Measurements from ENCODE around the gene ASMTL. TPM values are rescaled to one million over a fixed set of nuclear protein-coding genes. Genes with fewer than 3 reads are reported as not detected.
A peak's percentile ranks its signal among the peaks of the same experiment; 100 is the strongest.

The ASMTL gene
- total and polyA plus RNA-seq, 2 of the 13 experiments (the other 11 are each of a cell fraction or from before 2014, with no cell fraction given), result 5.6 to 16.3 TPM

- intact Hi-C loops (cut with micrococcal nuclease; ENCODE audit: unreplicated experiment), result no loop called here
Observed at GRCh38 chrX:1493412-1493811, 40.7 kb upstream of the ASMTL start.

GRCh38 chrX:1492421-1493012 lies 39.8 kb upstream of the ASMTL start:
- ChIA-PET POLR2A (no interaction called here), CTCF (ENCODE audit: low intra/inter-chr PET ratio, low total read pairs) (no interaction called here)
- Histone ChIP-seq H3K9me3 (ENCODE audit: low read length) (no peaks in the 10 kb centered on the region), H3K27ac (ENCODE audit: extremely low read length, insufficient read depth, low read length) (no peak overlapping the region), H2AFZ (ENCODE audit: low read length) (no peak overlapping the region), H3K36me3 (replicated peaks in 1 of 2; ENCODE audit: control insufficient read depth in 1 of 2, insufficient read depth in 2 of 2, low read length in 2 of 2) (no peaks in the 10 kb centered on the region), H3K9ac (ENCODE audit: insufficient read depth, low read depth, low read length) (no peak overlapping the region), H3K79me2 (ENCODE audit: insufficient read depth, low read length) (no peaks in the 10 kb centered on the region), H4K20me1 (ENCODE audit: insufficient read depth, low read length) (no peaks in the 10 kb centered on the region), H3K4me3 (replicated peaks in 1 of 3; ENCODE audit: insufficient read depth in 1 of 3, low read depth in 2 of 3, low read length in 3 of 3) (no peak overlapping the region), H3K4me1 (ENCODE audit: insufficient read depth, low read length) (no peaks in the 10 kb centered on the region), H3K27me3 (ENCODE audit: control insufficient read depth in 1 of 2, insufficient read depth in 2 of 2, low read length in 2 of 2) (no peaks in the 10 kb centered on the region), H3K4me2 (ENCODE audit: low read depth, low read length) (no peak overlapping the region)
- TF ChIP-seq ZNF329 (CRISPR knock-in tag; IDR thresholded peaks at IDR 0.05; ENCODE audit: low read depth), result peak; percentile 99
- no peak for TF ChIP-seq ZNF20 (CRISPR knock-in tag; IDR thresholded peaks at IDR 0.05)
- ATAC-seq, result peak; percentile 36
- no peak for DNase-seq (ENCODE audit: low spot score)
- in situ Hi-C loops (cut with HindIII; ENCODE audit: extremely low pct_ligation_motif_present, low pct_unique_long_range_greater_than_20kb), result no loop called here
- 58% methylated on average over 9 of the region's 9 CpGs for WGBS (ENCODE audit: low lambda C conversion rate)
- no peak for FAIRE-seq
- BruUV-seq (replicated peaks), result no TSS peak
- intact Hi-C loops (cut with micrococcal nuclease; ENCODE audit: unreplicated experiment), result no loop called here

More at GRCh38 chrX:1493412-1493811, 40.7 kb upstream of the ASMTL start:
- Histone ChIP-seq H3K4me3 (replicated peaks in 1 of 3; ENCODE audit: insufficient read depth in 1 of 3, low read depth in 2 of 3, low read length in 3 of 3) (no peak overlapping the region), H3K9ac (ENCODE audit: insufficient read depth, low read depth, low read length) (no peak overlapping the region), H3K27ac (ENCODE audit: extremely low read length, insufficient read depth, low read length) (no peak overlapping the region), H3K27me3 (ENCODE audit: control insufficient read depth in 1 of 2, insufficient read depth in 2 of 2, low read length in 2 of 2) (no peaks in the 10 kb centered on the region), H3K79me2 (ENCODE audit: insufficient read depth, low read length) (no peaks in the 10 kb centered on the region), H2AFZ (ENCODE audit: low read length) (no peak overlapping the region), H4K20me1 (ENCODE audit: insufficient read depth, low read length) (no peaks in the 10 kb centered on the region), H3K4me1 (ENCODE audit: insufficient read depth, low read length) (no peaks in the 10 kb centered on the region), H3K36me3 (replicated peaks in 1 of 2; ENCODE audit: control insufficient read depth in 1 of 2, insufficient read depth in 2 of 2, low read length in 2 of 2) (no peaks in the 10 kb centered on the region), H3K4me2 (ENCODE audit: low read depth, low read length) (no peak overlapping the region), H3K9me3 (ENCODE audit: low read length) (no peaks in the 10 kb centered on the region)
- ChIA-PET CTCF (ENCODE audit: low intra/inter-chr PET ratio, low total read pairs) (no interaction called here), POLR2A (no interaction called here)
- FAIRE-seq (no peak), DNase-seq (ENCODE audit: low spot score) (no peak), ATAC-seq (no peak)
- TF ChIP-seq ZFX (CRISPR knock-in tag; IDR thresholded peaks at IDR 0.05; ENCODE audit: low read depth) (no peak), PHF21A (CRISPR knock-in tag; IDR thresholded peaks at IDR 0.05) (no peak), ZC3H13 (CRISPR knock-in tag; IDR thresholded peaks at IDR 0.05) (no peak), YY1 (IDR thresholded peaks at IDR 0.05; ENCODE audit: insufficient read depth, insufficient replicate concordance, low read depth, low read length) (no peak), RFX5 (IDR thresholded peaks at IDR 0.05; ENCODE audit: low read depth, low read length) (no peak), TP53 (CRISPR knock-in tag; conservative IDR thresholded peaks at IDR 0.05) (no peak), NFIB (CRISPR knock-in tag; IDR thresholded peaks at IDR 0.05; ENCODE audit: borderline replicate concordance) (no peak), ZFYVE20 (CRISPR knock-in tag; IDR thresholded peaks at IDR 0.05; ENCODE audit: borderline replicate concordance, low read depth) (no peak), ZNF577 (CRISPR knock-in tag; IDR thresholded peaks at IDR 0.05; ENCODE audit: borderline replicate concordance, low read depth) (no peak), KDM1A (CRISPR knock-in tag; IDR thresholded peaks at IDR 0.05) (no peak)
- TF ChIP-seq, protein P1, sequence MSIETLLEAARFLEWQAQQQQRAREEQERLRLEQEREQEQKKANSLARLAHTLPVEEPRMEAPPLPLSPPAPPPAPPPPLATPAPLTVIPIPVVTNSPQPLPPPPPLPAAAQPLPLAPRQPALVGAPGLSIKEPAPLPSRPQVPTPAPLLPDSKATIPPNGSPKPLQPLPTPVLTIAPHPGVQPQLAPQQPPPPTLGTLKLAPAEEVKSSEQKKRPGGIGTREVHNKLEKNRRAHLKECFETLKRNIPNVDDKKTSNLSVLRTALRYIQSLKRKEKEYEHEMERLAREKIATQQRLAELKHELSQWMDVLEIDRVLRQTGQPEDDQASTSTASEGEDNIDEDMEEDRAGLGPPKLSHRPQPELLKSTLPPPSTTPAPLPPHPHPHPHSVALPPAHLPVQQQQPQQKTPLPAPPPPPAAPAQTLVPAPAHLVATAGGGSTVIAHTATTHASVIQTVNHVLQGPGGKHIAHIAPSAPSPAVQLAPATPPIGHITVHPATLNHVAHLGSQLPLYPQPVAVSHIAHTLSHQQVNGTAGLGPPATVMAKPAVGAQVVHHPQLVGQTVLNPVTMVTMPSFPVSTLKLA (IDR thresholded peaks at IDR 0.05), result no peak
- 75% methylated on average over 16 of the region's 16 CpGs for WGBS (ENCODE audit: low lambda C conversion rate)
- in situ Hi-C loops (cut with HindIII; ENCODE audit: extremely low pct_ligation_motif_present, low pct_unique_long_range_greater_than_20kb), result no loop called here
- BruUV-seq (replicated peaks), result no TSS peak
